NCI-H524 (cell line): ENCODE results near the gene CMSS1.

ENCODE experiments used
- DNase-seq, 2 experiments: peaks; one replicate each; lab custom pipeline; 2025; lab: John Stamatoyannopoulos, UW

CMSS1 gene

GRCh38 chr3:100106531-100107141 is 289.0 kb downstream of the CMSS1 start:
- no peak for DNase-seq

DNA sequence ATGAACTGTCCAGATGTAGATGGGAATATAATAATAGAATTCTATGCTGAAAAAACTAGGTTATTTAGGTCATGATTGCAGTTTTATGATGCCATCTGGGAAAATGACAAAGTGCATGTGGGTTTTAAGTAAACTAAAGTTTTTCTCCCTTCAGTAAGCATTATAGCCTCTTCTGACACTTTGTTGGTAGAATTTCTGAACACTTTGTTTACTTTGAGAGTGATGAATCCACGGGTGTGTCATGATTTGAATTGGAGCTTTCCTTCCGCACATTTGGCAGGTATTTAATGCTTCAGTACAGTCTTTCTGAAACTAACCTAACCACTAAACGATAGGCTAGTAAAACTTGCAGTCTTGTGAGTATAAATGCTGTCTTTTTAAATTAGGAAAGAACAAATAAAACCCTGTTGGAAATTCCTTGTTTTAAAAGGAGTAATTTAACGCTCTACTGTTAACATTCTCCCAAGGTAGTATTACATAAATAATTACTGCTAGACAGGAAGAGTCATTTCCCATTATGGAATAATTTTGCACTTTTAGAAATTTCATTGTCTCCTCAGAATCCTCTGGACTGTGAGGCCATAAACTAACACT is 289.7 kb downstream of the CMSS1 start:
- no peak for DNase-seq

DNA sequence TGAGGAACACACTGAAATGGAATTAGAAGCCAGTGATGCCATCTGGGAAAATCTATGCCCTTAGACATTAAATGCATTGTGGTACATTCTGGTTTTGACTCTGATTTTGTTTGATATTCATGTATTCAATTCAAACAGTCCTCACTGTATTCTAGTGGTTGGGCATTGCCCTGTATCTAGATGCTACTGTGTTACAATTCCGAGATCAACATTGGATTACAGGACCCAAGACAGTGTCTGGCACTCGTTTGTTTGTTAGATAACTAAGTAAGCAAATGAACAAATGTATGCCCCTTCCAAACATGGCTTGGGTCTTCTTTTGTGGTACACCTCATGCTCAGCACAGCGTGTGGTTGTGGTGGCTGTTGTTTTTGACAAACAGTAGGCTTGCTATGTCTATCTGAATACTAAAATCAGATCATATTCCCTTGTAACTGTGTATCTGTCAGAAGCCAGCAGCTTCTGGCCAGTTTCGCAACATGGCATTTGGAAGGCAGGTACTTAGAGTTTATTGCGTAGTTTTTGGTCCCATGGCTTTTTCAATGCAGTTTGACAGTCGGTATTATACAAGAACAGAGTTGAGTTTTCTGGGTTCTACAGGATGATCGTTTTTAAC is 290.9 kb downstream of the CMSS1 start:
- DNase-seq, result no peak

DNA sequence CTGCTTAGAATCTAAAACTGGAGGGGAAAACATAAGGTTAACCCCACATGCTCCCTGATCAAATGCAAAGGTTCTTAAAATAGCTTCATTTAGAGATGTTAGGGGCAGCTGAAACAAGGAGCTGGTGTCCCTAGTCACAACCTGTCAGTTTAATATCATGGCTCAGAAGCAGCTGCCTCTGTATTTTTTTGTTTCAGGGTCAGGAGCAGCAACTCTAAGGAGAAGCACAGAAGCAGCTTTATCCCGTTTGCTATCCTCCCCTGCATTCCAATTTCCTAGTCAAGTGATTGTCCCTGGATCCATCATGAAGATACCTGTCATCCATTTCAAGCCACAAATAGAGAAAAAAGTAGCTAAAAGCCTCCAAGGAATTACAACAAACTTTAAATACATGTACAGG is 292.5 kb downstream of the CMSS1 start:
- no peak for DNase-seq

DNA sequence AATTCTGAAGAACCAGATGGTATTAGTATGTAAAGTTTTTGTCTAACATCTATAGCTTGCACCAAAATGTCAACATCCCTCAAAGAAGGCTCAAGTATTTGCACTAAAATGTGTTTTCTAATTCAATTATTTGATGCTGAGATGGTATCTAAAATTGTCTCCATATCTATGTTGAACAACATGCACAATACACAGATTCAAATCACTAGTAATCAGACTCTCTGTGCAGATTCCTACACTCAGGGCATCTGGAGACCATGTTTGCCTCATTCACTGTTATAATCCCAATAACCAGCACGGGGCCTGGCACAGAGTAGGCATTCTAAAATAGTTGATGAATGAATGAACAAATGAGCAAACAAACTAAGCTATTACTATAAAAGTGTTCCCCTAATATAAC is 294.1 kb downstream of the CMSS1 start:
- DNase-seq, result no peak

DNA sequence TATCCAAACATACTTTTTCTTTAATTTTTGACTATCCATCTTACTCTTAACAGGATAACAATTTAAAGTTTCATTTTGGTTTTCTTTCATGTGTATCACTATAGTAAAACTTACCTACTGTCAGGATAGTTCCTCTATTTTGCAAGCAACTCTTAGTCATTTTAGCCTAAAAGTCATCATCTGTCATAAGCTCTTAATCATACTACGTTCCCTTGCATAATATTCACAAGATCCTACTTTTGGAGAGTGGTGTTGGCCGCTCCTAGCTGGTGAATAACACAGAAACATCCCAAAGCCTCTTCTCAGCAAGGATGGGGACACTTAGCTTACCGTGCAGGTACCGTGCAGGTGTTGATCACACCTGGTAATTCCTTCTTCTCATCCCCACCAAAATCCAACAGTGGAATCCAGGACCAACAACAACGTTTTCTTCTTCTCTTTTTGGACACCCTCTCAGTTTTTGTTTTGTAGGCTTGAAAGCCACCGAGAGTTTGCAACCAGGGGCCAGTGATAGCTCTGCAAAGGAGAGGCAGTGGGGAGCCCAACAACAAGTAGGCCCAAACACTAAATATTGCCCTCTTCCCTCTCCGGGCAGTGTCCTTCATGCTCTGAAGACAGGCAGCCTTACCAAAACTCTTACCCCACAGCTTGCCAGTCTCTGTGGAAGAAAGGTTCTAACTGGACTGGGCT is 296.2 kb downstream of the CMSS1 start:
- DNase-seq, result no peak

GRCh38 chr3:100114413-100115030 is 296.9 kb downstream of the CMSS1 start, which contains the start of gene FILIP1L:
TSS of gene FILIP1L (minus strand) at chr3:100114501.
- DNase-seq, result no peak

GRCh38 chr3:100117093-100117492 is 299.4 kb downstream of the CMSS1 start:
- DNase-seq, result no peak

GRCh38 chr3:100120012-100120411 is 302.4 kb downstream of the CMSS1 start:
- peak; percentile 78 to 92 for DNase-seq

DNA sequence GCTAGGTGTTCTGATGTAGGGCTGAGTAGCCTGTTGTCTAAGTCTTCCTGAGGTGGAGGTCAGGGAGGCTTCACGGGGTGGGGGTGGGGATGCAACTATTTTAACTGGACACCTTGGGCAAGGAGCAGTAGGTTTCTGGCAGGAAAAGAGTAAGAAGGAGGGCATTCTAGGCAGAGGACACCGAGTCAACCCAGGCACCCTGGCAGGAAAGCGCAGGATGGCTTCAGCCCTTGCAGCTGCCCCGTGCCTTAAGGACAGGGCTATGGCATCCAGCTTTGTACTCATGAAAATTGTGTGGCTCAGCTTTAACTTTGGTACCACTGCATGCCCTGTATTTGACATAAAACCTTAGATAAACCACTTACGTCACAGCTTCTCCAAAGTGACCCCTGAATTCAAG is 303.0 kb downstream of the CMSS1 start:
- no peak for DNase-seq

DNA sequence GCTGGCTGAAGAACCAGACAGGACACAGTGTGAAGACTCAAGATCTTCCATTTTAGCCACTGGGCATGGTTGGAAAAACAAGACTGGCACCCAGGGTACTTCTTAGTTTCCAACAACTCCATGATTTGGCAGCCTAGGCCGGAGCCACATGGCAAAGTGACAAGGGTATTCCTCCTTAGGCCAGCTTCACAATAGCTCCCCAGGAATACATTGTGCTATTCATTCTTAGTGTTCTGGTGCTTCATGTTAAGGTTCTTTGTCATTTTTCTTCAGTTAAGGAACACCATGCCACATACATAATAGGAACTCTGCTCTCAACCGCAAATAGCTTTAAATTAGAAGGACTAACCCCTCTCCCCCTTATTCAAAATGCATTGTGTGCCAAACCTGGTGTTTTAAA is 304.7 kb downstream of the CMSS1 start:
- DNase-seq, result no peak

- DNase-seq, result no peak
Observed at GRCh38 chr3:100123112-100123511, 305.4 kb downstream of the CMSS1 start.

DNA sequence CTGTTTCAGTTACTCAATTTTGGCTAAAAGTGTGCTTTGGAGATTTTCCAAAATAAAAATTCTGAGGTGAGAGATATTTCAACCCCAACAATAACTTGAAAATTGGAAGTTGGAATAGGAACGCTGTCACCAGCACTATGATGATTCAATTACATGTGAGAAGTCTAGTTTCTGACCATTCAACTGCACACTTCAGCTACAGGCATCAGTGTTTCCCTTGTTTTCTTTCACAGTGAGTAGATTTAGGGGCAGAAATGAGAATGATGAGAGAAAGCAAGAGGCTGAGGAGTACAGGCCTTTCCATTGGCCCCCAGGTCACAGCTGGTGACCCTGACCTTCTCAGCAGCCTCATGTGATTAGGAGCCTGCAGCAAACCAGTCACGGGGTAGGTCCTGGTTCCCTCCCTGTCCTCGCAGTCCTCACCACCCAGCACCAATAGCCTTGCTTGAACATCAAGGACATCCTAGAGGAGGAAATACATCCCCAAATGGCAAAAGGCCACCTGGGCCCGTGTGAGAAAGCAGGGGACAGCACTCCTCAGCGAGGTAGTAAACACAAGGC is 306.6 kb downstream of the CMSS1 start:
- no peak for DNase-seq

GRCh38 chr3:100125161-100125938 is 307.7 kb downstream of the CMSS1 start:
- DNase-seq, result no peak

- DNase-seq, result no peak
Observed at GRCh38 chr3:100127792-100128191, 310.1 kb downstream of the CMSS1 start.

GRCh38 chr3:100128565-100128964 is 310.9 kb downstream of the CMSS1 start:
- no peak for DNase-seq

- no peak for DNase-seq
Observed at GRCh38 chr3:100129941-100130340, 312.3 kb downstream of the CMSS1 start.

GRCh38 chr3:100131241-100131640 is 313.6 kb downstream of the CMSS1 start:
- no peak for DNase-seq

- DNase-seq, result no peak
Observed at GRCh38 chr3:100136921-100137320, 319.3 kb downstream of the CMSS1 start.

DNA sequence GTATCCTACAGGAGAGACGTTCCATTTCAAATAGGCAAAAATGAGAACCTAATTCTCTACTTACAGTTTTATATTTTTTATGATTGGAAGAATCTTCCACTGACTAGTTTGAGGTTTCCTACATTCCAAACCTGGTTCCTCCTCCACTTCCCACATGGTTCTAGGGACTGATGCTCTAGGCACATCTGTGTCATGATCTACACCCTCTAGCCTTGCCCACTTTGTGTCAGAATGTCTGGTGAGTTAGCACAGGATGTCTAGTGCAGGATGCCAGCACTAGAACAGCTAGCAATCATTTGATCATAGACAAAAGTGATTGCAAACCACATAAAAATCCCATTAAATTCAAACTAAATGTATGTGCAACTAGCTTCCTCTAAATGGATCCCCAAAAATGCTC is 323.3 kb downstream of the CMSS1 start:
- no peak for DNase-seq

DNA sequence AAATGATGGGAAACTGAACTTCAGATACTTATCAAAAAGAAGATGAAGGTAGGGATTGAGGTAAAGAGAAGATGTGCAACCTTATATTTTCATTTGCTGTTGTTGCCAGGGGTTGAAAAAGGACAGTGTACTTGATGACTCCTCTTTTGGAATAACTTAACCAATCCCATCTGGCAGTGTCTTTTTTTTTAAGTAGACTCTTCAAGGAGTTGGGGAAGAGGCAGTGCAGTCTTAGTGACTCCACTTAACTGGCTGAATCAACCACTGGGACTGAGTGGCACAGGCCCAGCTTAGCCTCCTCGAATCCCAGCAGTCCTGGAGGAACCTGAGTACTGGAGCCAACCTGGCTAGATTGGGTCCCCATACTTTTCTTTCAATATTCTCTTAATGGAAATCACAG is 323.9 kb downstream of the CMSS1 start:
- peak; percentile 24 to 75 for DNase-seq
